AG08396 (cell line): ENCODE data around the gene HNRNPUL1.
"Not testable (repeated sequence)": the region's sequence is repeated elsewhere in the genome, so short reads cannot be mapped to it uniquely, and the experiment has no call there.

Experiments
- DNase-seq: peaks from one replicate; pipeline ENCODE4 v3.0.0; 2012; ENCODE audit warnings: low spot score, mixed read lengths

The HNRNPUL1 gene

DNA sequence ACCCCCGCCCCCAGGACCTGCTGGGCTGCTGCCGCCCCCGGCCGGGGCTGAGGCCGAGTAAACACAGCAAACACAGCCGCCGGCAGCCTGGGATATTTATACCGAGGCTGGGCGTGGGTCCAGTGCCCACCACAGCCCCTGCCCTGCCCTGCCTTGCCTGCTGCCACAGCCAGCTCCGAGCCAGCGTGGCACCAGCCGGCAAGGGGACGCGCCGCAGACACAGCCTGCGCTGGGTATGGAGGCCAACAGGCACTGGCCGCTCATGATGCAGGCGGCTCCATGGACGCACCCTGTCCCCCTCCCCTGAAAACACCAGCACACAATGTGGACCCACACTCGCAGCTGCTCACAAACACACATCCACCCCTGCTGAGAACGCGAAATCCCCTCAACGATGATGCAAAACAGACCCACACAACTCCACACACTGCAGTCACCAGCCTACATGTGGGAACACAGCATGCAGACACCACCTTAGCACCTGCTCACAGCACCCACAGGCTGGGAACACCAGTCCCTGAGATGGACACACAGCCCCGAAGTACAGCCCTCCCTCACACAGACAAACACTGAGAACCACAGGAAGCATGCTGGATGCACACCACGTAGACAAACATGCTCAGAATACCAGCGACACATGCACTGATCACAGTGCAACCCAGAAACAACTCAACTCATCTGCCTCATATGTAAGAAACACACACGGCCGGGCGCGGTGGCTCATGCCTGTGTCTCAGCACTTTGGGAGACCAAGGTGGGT, 62.0 kb downstream of the HNRNPUL1 start:
- DNase-seq = peak; percentile 67

DNA sequence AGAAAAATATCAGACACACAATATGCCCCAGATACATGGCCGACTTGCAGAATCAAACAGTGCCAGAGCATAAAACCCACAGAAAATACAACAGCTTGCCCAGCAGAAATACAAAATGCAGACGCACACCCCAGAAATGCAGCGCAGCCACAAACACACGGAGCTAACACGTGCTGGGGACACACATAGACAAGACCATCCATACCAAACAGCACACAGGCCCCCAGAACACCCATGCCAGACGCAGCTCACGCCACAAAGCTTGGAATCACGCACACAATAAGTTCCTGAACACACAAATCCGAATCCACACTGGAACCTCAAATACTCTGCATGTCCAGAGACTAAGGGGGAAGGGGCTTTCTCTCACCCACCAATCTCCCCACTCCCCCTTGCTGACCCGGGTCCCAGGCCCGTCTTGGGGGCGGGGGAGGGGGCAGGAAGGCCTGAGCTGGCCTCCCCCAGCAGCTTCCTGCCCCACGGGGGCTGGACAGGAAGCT, 63.0 kb downstream of the HNRNPUL1 start:
- DNase-seq = no peak

DNA sequence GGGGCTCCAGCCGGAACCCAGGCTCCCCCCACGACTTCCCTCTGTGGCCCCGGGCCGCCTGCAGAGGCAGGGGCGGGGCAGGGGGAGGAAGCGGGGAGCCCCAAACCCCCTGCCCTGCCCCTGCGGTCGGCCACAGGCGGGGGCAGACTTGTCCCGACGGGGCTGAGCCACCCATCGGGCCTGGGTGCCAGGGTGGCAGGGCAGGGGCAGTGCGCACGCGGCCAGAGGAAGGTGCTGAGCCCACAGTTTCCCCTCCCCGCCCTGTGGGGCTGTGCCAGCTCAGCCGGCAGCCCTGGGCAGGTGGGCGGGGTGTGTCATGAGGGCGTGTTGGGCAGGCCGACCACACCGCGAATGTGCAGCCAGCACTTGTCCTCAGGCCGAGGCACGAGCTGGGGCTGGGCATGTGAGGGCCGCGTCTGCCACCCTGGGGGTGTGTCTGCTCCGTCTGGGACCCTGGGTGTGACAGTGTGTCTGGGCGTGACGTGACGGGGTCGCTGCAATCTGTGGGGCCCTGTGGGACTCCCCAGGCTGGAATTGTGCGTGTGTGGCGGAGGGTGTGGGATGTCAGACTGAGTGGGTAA, 63.5 kb downstream of the HNRNPUL1 start:
- DNase-seq = peak; percentile 64

DNA sequence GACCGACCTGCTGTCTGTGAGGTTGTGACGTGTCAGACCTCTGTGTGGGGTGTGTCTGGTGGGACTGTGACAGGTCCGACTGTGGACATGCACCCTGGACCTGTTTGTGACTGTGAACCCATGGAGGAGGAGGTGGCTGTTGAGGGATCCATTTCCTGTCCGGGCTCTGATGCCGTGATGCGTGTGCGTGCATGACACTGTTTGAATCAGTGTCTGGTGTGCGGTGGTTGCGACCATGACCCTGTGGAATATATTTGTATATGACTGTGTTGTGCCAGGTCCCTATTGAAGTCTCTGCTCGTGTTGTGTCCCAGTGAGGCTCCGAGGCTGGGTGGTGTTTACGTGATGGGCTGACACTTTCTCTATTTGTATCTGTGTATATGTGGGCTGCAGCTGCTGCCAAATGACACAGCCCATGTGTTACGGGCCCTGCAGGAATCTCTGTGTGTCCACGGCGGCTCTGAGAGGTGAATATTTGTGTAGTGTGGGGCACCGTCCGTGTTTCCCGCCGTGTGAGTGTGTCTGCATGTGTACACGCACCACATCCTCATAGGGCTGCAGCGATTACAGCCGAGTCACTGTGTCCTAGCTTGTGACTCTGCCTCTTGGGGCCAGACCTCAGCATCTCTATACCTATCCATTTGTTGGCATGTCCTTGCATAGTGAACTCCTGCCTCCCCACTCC, 64.1 kb downstream of the HNRNPUL1 start:
- DNase-seq = peak; percentile 56

GRCh38 chr19:41328842-41329225, 64.7 kb downstream of the HNRNPUL1 start:
- DNase-seq = no peak

- DNase-seq = no peak
These were observed 66.3 kb downstream of the HNRNPUL1 start for GRCh38 chr19:41330481-41330880.

DNA sequence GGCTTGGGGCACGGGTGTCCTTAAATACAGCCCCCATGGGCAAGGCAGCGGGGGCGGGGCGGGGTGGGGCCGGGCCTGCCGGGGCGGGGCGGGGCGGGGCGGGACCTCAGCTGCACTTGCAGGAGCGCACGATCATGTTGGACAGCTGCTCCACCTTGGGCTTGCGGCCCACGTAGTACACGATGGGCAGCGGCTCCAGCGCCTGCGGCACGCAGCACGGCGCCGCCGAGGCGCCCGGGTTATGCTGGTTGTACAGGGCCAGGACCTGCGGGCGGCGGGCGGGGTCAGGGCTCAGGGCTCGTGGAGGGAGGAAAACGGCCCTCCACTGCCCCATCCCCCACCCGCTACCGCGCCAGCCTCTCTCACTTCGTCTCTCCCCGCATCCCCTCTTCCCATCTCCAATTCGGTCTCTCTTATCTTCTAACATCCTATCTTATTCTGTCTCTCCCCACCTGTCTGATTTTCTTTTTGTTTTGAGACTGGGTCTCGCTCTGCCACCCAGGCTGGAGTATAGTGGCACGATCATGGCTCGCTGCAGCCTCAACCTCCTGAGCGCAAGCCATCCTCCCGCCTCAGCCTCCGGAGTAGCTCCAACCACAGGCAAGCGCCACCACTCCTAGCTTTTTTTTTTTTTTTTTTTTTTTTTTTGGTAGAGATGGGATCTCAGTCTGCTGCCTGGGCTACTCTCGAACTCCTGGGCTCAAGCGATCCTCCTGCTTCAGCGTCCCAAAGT, 66.9 kb downstream of the HNRNPUL1 start:
- no peak for DNase-seq

GRCh38 chr19:41332000-41332399, 67.8 kb downstream of the HNRNPUL1 start:
- no peak for DNase-seq

DNA sequence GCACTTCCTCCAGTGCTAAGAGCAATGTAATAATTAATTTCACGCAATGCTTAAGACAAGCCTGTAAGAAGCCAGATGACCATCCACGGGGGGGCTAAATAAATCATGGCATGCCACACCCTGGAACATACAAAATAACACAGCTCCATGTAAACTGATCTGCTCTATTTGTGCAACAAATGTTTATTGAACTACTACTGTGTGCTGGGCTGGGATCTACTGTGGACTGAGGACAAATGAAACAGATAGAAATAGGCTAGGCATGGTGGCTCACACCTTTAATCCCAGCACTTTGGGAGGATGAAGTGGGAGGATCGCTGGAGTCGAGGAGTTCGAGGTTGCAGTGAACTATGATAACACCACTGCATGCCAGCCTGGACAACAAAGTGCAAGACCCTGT, 68.3 kb downstream of the HNRNPUL1 start:
- DNase-seq = no peak

DNA sequence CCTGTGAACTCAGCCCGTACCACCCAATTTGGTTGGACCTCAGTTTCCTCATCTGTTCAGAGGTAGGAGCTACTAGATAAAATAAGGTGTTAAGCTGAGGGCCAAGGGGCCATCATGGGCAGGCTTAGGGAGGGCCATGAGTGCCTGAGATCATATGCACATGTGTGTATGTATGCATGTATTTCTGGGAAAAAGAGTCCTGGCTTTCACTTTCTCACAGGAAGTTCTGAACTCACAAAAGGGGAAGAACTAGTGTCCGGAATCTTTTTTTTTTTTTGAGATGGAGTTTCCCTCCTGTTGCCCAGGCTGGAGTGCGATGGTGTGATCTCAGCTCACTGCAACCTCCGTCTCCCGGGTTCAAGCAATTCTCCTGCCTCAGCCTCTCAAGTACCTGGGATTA, 70.6 kb downstream of the HNRNPUL1 start:
- DNase-seq = no peak

DNA sequence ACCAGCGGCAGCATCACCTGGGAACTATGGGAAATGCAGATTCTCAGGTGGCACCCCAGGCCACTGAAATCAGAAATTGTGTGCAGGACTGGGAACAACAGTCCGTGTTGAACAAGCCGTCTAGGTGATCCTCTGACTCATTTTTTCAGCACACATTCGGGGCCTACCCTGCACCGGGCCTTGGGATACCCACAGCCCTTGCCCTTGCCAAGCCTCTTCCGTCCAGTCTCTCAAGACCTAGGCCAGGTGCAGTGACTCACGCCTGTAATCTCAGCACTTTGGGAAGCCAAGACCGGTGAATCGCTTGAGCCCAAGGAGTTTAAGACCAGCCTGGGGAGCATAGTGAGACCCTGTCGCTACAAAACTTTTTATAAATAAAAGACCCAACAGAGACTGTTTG, 71.3 kb downstream of the HNRNPUL1 start:
- no peak for DNase-seq

- DNase-seq = peak; percentile 50
These were observed 75.8 kb downstream of the HNRNPUL1 start for GRCh38 chr19:41339936-41340335.

- DNase-seq = no peak
These were observed 77.7 kb downstream of the HNRNPUL1 start for GRCh38 chr19:41341669-41342490.

- DNase-seq = no peak
These were observed 80.0 kb downstream of the HNRNPUL1 start for GRCh38 chr19:41344162-41344561.

GRCh38 chr19:41346916-41347315, 82.7 kb downstream of the HNRNPUL1 start:
- not testable (repeated sequence) for DNase-seq

GRCh38 chr19:41350735-41351338, 86.7 kb downstream of the HNRNPUL1 start:
- no peak for DNase-seq

GRCh38 chr19:41351339-41352245, 87.4 kb downstream of the HNRNPUL1 start:
- peak; percentile 86 for DNase-seq

GRCh38 chr19:41352279-41352608, 88.1 kb downstream of the HNRNPUL1 start:
- no peak for DNase-seq

- peak; percentile 79 for DNase-seq
These were observed 88.7 kb downstream of the HNRNPUL1 start for GRCh38 chr19:41352609-41353465.
